ENCODE results near the gene SLC6A9. TPM values are rescaled to one million over a fixed set of nuclear protein-coding genes. Genes with fewer than 3 reads are reported as not detected.

Gene SLC6A9
- total RNA-seq, 1 donor from 2014 or later: 61.7 TPM

- H3K4me1 Mint-ChIP-seq (ENCODE audit: low read depth): no peaks in the 10 kb centered on the region
- no peaks in the 10 kb centered on the region for H3K9me3 Mint-ChIP-seq (ENCODE audit: low read depth)
- no peak overlapping the region for H3K27ac Mint-ChIP-seq (ENCODE audit: unreplicated experiment)
- H3K27me3 Mint-ChIP-seq (ENCODE audit: low read depth): no peaks in the 10 kb centered on the region
- peaks cover 28% of the 10 kb centered on the region for H3K36me3 Mint-ChIP-seq (ENCODE audit: low read depth)
- no peak for TF ChIP-seq CTCF (IDR thresholded peaks at IDR 0.05)
- H3K4me3 Mint-ChIP-seq (ENCODE audit: unreplicated experiment): no peak overlapping the region
- DNase-seq (ENCODE audit: low spot score): no peak
Measured at GRCh38 chr1:43958351-43959255, 72.7 kb downstream of the SLC6A9 start.

- H3K27ac Mint-ChIP-seq (ENCODE audit: unreplicated experiment): no peak overlapping the region
- no peaks in the 10 kb centered on the region for H3K9me3 Mint-ChIP-seq (ENCODE audit: low read depth)
- no peaks in the 10 kb centered on the region for H3K4me1 Mint-ChIP-seq (ENCODE audit: low read depth)
- H3K27me3 Mint-ChIP-seq (ENCODE audit: low read depth): no peaks in the 10 kb centered on the region
- TF ChIP-seq CTCF (IDR thresholded peaks at IDR 0.05): no peak
- no peak for DNase-seq (ENCODE audit: low spot score)
- peaks cover 27% of the 10 kb centered on the region for H3K36me3 Mint-ChIP-seq (ENCODE audit: low read depth)
- H3K4me3 Mint-ChIP-seq (ENCODE audit: unreplicated experiment): no peak overlapping the region
Measured at GRCh38 chr1:43957407-43958040, 73.7 kb downstream of the SLC6A9 start.

- Mint-ChIP-seq H3K4me3 (ENCODE audit: unreplicated experiment) (no peak overlapping the region), H3K36me3 (ENCODE audit: low read depth) (peaks cover 21% of the 10 kb centered on the region), H3K27ac (ENCODE audit: unreplicated experiment) (no peak overlapping the region), H3K9me3 (ENCODE audit: low read depth) (no peaks in the 10 kb centered on the region), H3K4me1 (ENCODE audit: low read depth) (no peaks in the 10 kb centered on the region), H3K27me3 (ENCODE audit: low read depth) (no peaks in the 10 kb centered on the region)
- DNase-seq (ENCODE audit: low spot score): peak; percentile 67
- no peak for TF ChIP-seq CTCF (IDR thresholded peaks at IDR 0.05)
Measured at GRCh38 chr1:43956234-43956633, 75.0 kb downstream of the SLC6A9 start.

DNA sequence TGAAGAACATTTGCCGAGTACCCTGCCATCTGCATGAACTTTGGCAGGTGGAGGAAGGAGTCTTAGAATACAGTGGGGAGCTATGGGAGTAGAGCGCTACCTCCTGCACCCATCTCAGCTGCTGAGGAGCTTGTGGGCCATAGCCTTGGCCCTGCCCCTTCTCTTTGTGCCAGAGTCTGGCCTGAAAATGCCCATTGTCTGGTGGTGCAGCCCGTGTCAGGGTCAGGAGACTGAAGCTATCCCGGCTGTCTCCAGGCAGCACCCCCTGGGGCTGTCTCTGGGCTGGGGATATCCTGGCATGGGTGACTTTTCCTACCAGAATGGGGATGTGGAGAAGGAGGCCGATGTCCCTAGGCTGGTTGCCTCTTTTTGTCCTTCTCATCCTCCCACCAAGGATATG lies 77.2 kb downstream of the SLC6A9 start:
- TF ChIP-seq CTCF (IDR thresholded peaks at IDR 0.05): no peak
- no peaks in the 10 kb centered on the region for H3K27me3 Mint-ChIP-seq (ENCODE audit: low read depth)
- no peaks in the 10 kb centered on the region for H3K9me3 Mint-ChIP-seq (ENCODE audit: low read depth)
- peaks cover 6% of the 10 kb centered on the region for H3K4me1 Mint-ChIP-seq (ENCODE audit: low read depth)
- no peak overlapping the region for H3K4me3 Mint-ChIP-seq (ENCODE audit: unreplicated experiment)
- H3K27ac Mint-ChIP-seq (ENCODE audit: unreplicated experiment): no peak overlapping the region
- H3K36me3 Mint-ChIP-seq (ENCODE audit: low read depth): peaks cover 23% of the 10 kb centered on the region
- DNase-seq (ENCODE audit: low spot score): peak; percentile 46

DNA sequence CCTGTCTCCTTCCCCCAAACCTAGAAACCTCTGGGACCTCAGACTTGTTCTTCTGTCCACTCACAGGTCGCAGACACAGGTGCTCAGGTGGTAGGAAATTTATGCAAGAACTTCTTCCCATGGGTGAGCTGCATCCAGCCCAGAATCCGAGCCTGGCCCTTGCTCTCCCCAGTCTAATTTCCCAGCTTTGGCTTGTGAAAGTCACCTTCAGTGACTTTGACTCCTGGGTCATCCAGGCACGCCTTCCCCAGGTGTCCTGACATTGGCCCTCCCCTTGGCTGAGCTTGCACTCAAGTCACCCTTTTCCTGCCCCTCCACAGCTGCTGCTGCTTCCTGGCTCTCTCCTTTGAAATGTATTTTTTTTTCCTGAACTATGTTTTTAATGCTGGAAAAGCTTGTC lies 77.9 kb downstream of the SLC6A9 start:
- H3K4me1 Mint-ChIP-seq (ENCODE audit: low read depth): peaks cover 13% of the 10 kb centered on the region
- no peak overlapping the region for H3K27ac Mint-ChIP-seq (ENCODE audit: unreplicated experiment)
- H3K9me3 Mint-ChIP-seq (ENCODE audit: low read depth): no peaks in the 10 kb centered on the region
- H3K36me3 Mint-ChIP-seq (ENCODE audit: low read depth): peaks cover 16% of the 10 kb centered on the region
- no peak for TF ChIP-seq CTCF (IDR thresholded peaks at IDR 0.05)
- no peak overlapping the region for H3K4me3 Mint-ChIP-seq (ENCODE audit: unreplicated experiment)
- DNase-seq (ENCODE audit: low spot score): no peak
- H3K27me3 Mint-ChIP-seq (ENCODE audit: low read depth): no peaks in the 10 kb centered on the region
